WTC11 (cell line): ENCODE results near the gene ZNF189. TPM values are rescaled to one million over a fixed set of nuclear protein-coding genes. Genes with fewer than 3 reads are reported as not detected.

Source experiments
- ATAC-seq: fragments of 200-7000 bp; cut with Tn5 transposase; 2 replicates; pipeline ENCODE4 v1.10.0; 2021; ENCODE audit warnings: mild to moderate bottlenecking, moderate library complexity
- CTCF ChIA-PET: fragments of 300-600 bp; sonication (Branson Sonifier 250); formaldehyde crosslinking; loops from one replicate; lab custom pipeline; 2021; ENCODE audit warnings: antibody characterized with exemption; lab: Charles Lee
- POLR2A ChIA-PET: fragments of 350-600 bp; sonication (Branson Sonifier 250); formaldehyde crosslinking; loops from one replicate; lab custom pipeline; 2021; ENCODE audit warnings: antibody characterized with exemption; lab: Charles Lee
- DNase-seq: peaks from one replicate; pipeline ENCODE4 v3.0.0; 2021; ENCODE audit warnings: low spot score
- H3K27ac Mint-ChIP-seq: 2 replicates; pipeline ENCODE4 v1.8.0; 2021; ENCODE audit warnings: mixed read lengths
- H3K27me3 Mint-ChIP-seq: 2 replicates; pipeline ENCODE4 v1.8.0; 2021; ENCODE audit warnings: low read depth, mild to moderate bottlenecking, moderate library complexity, mixed read lengths
- H3K36me3 Mint-ChIP-seq: 2 replicates; pipeline ENCODE4 v1.8.0; 2021; ENCODE audit warnings: mixed read lengths
- H3K4me1 Mint-ChIP-seq: 2 replicates; pipeline ENCODE4 v1.8.0; 2022; ENCODE audit warnings: mixed read lengths
- H3K4me3 Mint-ChIP-seq: 2 replicates; pipeline ENCODE4 v1.8.0; 2021; ENCODE audit warnings: mild to moderate bottlenecking, moderate library complexity, mixed read lengths
- H3K9me3 Mint-ChIP-seq: 2 replicates; pipeline ENCODE4 v1.8.0; 2021; ENCODE audit warnings: mixed read lengths
- AR ChIP-seq: fragments of 250-450 bp; sonication (Bioruptor Pico); IDR thresholded peaks from 2 replicates; pipeline ENCODE4 v1.9.0; 2021; ENCODE audit warnings: mild to moderate bottlenecking
- ATF6 ChIP-seq: sonication (generic); formaldehyde crosslinking; IDR thresholded peaks from 2 replicates; pipeline ENCODE4 v1.8.1; 2023; ENCODE audit warnings: mild to moderate bottlenecking, missing genetic modification reagents
- CTCF ChIP-seq: fragments of 200-600 bp; IDR thresholded peaks from 2 replicates; pipeline ENCODE4 v1.8.0; 2022; ENCODE audit warnings: antibody characterized with exemption
- ESRRA ChIP-seq: sonication (generic); formaldehyde crosslinking; IDR thresholded peaks from 2 replicates; pipeline ENCODE4 v1.8.1; 2022; ENCODE audit warnings: mild to moderate bottlenecking, missing genetic modification reagents, borderline replicate concordance
- FOXJ3 ChIP-seq: sonication (generic); formaldehyde crosslinking; IDR thresholded peaks from 2 replicates; pipeline ENCODE4 v1.9.0; 2021; ENCODE audit warnings: missing genetic modification reagents, mild to moderate bottlenecking, borderline replicate concordance
- GABPB1 ChIP-seq: sonication (generic); formaldehyde crosslinking; IDR thresholded peaks from 2 replicates; pipeline ENCODE4 v1.8.1; 2023; ENCODE audit warnings: mild to moderate bottlenecking, missing genetic modification reagents
- GTF2I ChIP-seq: fragments of 250-450 bp; sonication (Bioruptor Pico); conservative IDR thresholded peaks from 2 replicates; pipeline ENCODE4 v1.4.0; 2021; ENCODE audit warnings: mild to moderate bottlenecking
- NFATC4 ChIP-seq: fragments of 250-450 bp; sonication (Bioruptor Pico); IDR thresholded peaks from 2 replicates; pipeline ENCODE4 v1.9.0; 2021; ENCODE audit warnings: mild to moderate bottlenecking
- NR3C1 ChIP-seq: sonication (generic); formaldehyde crosslinking; conservative IDR thresholded peaks from 2 replicates; pipeline ENCODE4 v1.8.1; 2023; ENCODE audit warnings: low read depth, mild to moderate bottlenecking, missing genetic modification reagents
- RELA ChIP-seq: sonication (generic); formaldehyde crosslinking; IDR thresholded peaks from 2 replicates; pipeline ENCODE4 v1.8.1; 2022; ENCODE audit warnings: missing genetic modification reagents, mild to moderate bottlenecking, borderline replicate concordance
- TCF7 ChIP-seq: sonication (generic); formaldehyde crosslinking; IDR thresholded peaks from 2 replicates; pipeline ENCODE4 v1.8.0; 2022; ENCODE audit warnings: mild to moderate bottlenecking, low read depth, missing genetic modification reagents, moderate library complexity
- TEAD1 ChIP-seq: sonication (generic); formaldehyde crosslinking; IDR thresholded peaks from 2 replicates; pipeline ENCODE4 v1.8.0; 2022; ENCODE audit warnings: mild to moderate bottlenecking, missing genetic modification reagents
- TP53 ChIP-seq: sonication (generic); formaldehyde crosslinking; IDR thresholded peaks from 2 replicates; pipeline ENCODE4 v1.8.1; 2023; ENCODE audit warnings: mild to moderate bottlenecking, missing genetic modification reagents
- ZNF281 ChIP-seq: sonication (generic); formaldehyde crosslinking; IDR thresholded peaks from 2 replicates; pipeline ENCODE4 v1.8.0; 2023; ENCODE audit warnings: mild to moderate bottlenecking, missing genetic modification reagents
- ZNF423 ChIP-seq: fragments of 250-450 bp; sonication (Bioruptor Pico); IDR thresholded peaks from 2 replicates; pipeline ENCODE4 v2.1.2; 2022; ENCODE audit warnings: mild to moderate bottlenecking, moderate library complexity
- ZNF671 ChIP-seq: fragments of 250-450 bp; sonication (Bioruptor Pico); IDR thresholded peaks from 2 replicates; pipeline ENCODE4 v1.8.0; 2021; ENCODE audit warnings: mild to moderate bottlenecking
- total RNA-seq: library from RNA; stranded (reverse); gene quantifications from 3 replicates; pipeline ENCODE4 v1.2.3, GENCODE V29; 2021

Gene ZNF189
- total RNA-seq, 1 experiment from 2014 or later, result 10.3 TPM

GRCh38 chr9:101409079-101409477 lies 10.4 kb downstream of the ZNF189 start (continued):
- TF ChIP-seq CTCF, result no peak
- no peak for TF ChIP-seq ZNF281
- no peak for TF ChIP-seq ATF6 (CRISPR knock-in tag)
- TF ChIP-seq FOXJ3 (CRISPR knock-in tag), result no peak
- no peak for TF ChIP-seq AR (CRISPR knock-in tag)
- TF ChIP-seq ESRRA (CRISPR knock-in tag), result no peak
- TF ChIP-seq ZNF423 (CRISPR knock-in tag), result no peak
- TF ChIP-seq NFATC4, result no peak
- TF ChIP-seq TP53 (CRISPR knock-in tag), result no peak
- TF ChIP-seq ZNF671, result no peak
- no peak for TF ChIP-seq TCF7 (CRISPR knock-in tag)

- Mint-ChIP-seq H3K27me3 (no peaks in the 10 kb centered on the region), H3K4me3 (no peak overlapping the region), H3K4me1 (no peaks in the 10 kb centered on the region), H3K27ac (no peak overlapping the region), H3K9me3 (peaks cover 37% of the 10 kb centered on the region), H3K36me3 (peaks cover 24% of the 10 kb centered on the region)
- DNase-seq, result no peak
- POLR2A ChIA-PET, result no interaction called here
- CTCF ChIA-PET, result interaction anchor here (1.1 kb wide), 1 partner anchor 26 kb away, joined by 3 read pairs; no protein-coding TSS in a partner anchor
- ATAC-seq, result no peak
- TF ChIP-seq TEAD1, result no peak
- no peak for TF ChIP-seq GTF2I (CRISPR knock-in tag)
- TF ChIP-seq GABPB1, result no peak
These were observed 16.2 kb downstream of the ZNF189 start for GRCh38 chr9:101414839-101415238.

- H3K4me1 Mint-ChIP-seq, result no peaks in the 10 kb centered on the region
- no peak overlapping the region for H3K27ac Mint-ChIP-seq
- no peak overlapping the region for H3K4me3 Mint-ChIP-seq
- H3K36me3 Mint-ChIP-seq, result peaks cover 17% of the 10 kb centered on the region
- ATAC-seq, result no peak
- CTCF ChIA-PET, result no interaction called here
- H3K9me3 Mint-ChIP-seq, result peaks cover 30% of the 10 kb centered on the region
- H3K27me3 Mint-ChIP-seq, result no peaks in the 10 kb centered on the region
- POLR2A ChIA-PET, result no interaction called here
- DNase-seq, result no peak
- TF ChIP-seq NR3C1 (no peak), RELA (CRISPR knock-in tag) (no peak), TCF7 (CRISPR knock-in tag) (no peak)
These were observed 16.9 kb downstream of the ZNF189 start for GRCh38 chr9:101415578-101415977.
